ENCODE measurements around the gene PDE3A.

The PDE3A gene

GRCh38 chr12:20555771-20556170 is 187.4 kb downstream of the PDE3A start:
- H3K4me3 ChIP-seq (ENCODE audit: low read depth, low read length): no peak overlapping the region
- DNase-seq (ENCODE audit: low read depth): no peak
- no peak for TF ChIP-seq CTCF (IDR thresholded peaks at IDR 0.05; ENCODE audit: control insufficient read depth, extremely low read depth, insufficient read depth)

DNA sequence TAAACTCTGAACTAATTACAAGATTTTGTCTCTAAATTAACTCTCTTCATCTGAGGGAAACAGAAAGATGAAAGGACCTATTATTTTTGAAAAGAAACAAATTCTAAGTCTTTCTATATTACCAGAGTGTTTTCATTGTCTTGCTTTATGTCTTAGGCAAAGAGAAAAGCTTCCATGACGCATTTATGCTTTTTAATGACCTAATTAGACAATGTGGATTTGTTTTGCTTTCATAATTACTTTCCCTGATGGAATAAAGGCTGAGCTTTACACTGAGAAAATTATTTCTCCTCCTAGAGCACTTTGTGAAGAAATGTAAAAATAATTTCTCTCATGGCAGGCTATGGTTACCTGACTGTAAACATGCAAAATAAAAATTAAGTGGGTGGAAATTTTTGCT is 188.8 kb downstream of the PDE3A start:
- H3K4me3 ChIP-seq (ENCODE audit: low read depth, low read length): no peak overlapping the region
- TF ChIP-seq CTCF (IDR thresholded peaks at IDR 0.05; ENCODE audit: control insufficient read depth, extremely low read depth, insufficient read depth): no peak
- DNase-seq (ENCODE audit: low read depth): no peak

DNA sequence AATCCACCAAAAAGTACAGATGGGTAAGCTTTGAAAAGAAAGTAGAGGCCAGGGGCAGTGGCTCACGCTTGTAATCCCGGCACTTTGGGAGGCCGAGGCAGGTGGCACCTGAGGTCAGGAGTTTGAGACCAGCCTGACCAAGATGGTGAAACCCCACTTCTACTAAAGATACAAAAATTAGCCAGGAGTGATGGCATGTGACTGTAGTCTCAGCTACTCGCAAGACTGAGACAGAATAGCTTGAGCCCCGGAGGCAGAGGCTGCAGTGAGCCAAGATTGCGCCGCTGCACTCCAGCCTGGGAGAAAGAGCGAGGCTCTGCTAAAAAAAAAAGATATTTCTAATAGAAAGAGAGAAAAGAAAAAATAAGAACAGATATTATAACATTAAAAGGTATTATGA is 192.6 kb downstream of the PDE3A start:
- TF ChIP-seq CTCF (IDR thresholded peaks at IDR 0.05; ENCODE audit: control insufficient read depth, extremely low read depth, insufficient read depth): no peak

DNA sequence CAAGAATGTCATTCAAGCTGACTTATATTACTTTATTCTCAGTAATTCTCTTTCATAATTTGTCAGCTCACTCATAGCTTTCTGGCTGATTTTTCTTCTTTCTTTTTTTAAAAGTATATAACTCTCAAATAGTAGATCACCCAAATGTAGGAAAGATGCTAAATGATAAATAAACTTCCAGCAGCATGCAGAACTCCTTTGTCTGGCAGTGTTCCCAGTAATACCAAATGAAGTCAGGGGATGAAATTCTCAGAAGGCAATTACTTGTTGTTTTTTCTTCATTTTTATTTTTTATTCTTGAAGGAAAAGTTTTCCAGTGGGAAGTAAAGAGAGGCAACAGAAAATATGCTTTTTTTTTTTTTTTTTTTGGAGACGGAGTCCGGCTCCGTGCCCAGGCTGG is 193.5 kb downstream of the PDE3A start:
- no peak for TF ChIP-seq CTCF (IDR thresholded peaks at IDR 0.05; ENCODE audit: control insufficient read depth, extremely low read depth, insufficient read depth)
- no peak overlapping the region for H3K4me3 ChIP-seq (ENCODE audit: low read depth, low read length)
- no peak for DNase-seq (ENCODE audit: low read depth)

More for the DNA sequence above, 192.6 kb downstream of the PDE3A start:
- H3K4me3 ChIP-seq (ENCODE audit: low read depth, low read length): no peak overlapping the region
- DNase-seq (ENCODE audit: low read depth): no peak

- no peak for TF ChIP-seq CTCF (IDR thresholded peaks at IDR 0.05; ENCODE audit: control insufficient read depth, extremely low read depth, insufficient read depth)
Observed at GRCh38 chr12:20567413-20567812, 199.1 kb downstream of the PDE3A start.

DNA sequence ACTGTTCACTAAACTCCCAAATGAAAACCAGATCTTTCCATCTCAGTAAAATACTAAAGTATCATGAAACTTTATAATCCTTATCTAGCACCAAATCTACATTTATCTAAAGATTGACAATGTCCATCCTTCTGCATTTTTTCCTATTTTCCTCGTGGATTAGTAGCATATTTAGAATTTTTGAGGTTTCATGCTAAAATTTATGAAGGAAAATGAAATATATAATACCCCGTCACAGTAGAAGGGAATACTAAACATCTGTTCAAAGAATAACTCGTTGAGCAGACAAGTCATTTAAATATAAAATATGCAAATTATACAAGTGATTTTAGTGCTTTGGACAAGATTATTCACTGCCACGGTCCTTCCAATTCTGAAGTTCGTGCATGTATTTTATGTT is 204.1 kb downstream of the PDE3A start:
- no peak for TF ChIP-seq CTCF (IDR thresholded peaks at IDR 0.05; ENCODE audit: control insufficient read depth, extremely low read depth, insufficient read depth)

More at GRCh38 chr12:20567413-20567812, 199.1 kb downstream of the PDE3A start:
- no peak overlapping the region for H3K4me3 ChIP-seq (ENCODE audit: low read depth, low read length)
- no peak for DNase-seq (ENCODE audit: low read depth)

DNA sequence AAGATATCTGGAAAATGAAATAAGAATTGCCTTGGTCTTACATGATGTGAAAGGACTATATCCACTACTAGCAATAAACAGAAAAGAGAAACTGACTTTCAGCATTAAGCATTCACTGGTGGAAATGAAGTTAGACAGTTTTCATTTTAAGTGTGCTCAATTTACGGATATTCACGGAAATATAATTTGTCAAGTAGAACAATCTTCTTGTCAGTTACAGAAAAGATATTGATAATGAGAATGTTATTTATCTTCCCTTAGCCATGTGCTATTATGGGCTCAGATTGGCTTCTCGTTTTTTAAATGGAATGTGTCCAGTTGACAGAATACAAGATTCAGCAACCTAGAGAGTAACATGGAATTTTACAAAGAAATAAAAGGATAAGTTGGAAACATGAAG is 208.2 kb downstream of the PDE3A start:
- DNase-seq (ENCODE audit: low read depth): no peak
- TF ChIP-seq CTCF (IDR thresholded peaks at IDR 0.05; ENCODE audit: control insufficient read depth, extremely low read depth, insufficient read depth): no peak
- H3K4me3 ChIP-seq (ENCODE audit: low read depth, low read length): no peak overlapping the region

More for the DNA sequence above, 204.1 kb downstream of the PDE3A start:
- DNase-seq (ENCODE audit: low read depth): no peak
- H3K4me3 ChIP-seq (ENCODE audit: low read depth, low read length): no peak overlapping the region
